DMS153 (cell line): ENCODE results near the gene SPTLC2.
A peak's percentile ranks its signal among the peaks of the same experiment; 100 is the strongest.
"Not testable (repeated sequence)": the region's sequence is repeated elsewhere in the genome, so short reads cannot be mapped to it uniquely, and the experiment has no call there.

ENCODE experiments used
- DNase-seq: peaks from one replicate; lab custom pipeline; 2025; lab: John Stamatoyannopoulos, UW

The SPTLC2 gene, protein sequence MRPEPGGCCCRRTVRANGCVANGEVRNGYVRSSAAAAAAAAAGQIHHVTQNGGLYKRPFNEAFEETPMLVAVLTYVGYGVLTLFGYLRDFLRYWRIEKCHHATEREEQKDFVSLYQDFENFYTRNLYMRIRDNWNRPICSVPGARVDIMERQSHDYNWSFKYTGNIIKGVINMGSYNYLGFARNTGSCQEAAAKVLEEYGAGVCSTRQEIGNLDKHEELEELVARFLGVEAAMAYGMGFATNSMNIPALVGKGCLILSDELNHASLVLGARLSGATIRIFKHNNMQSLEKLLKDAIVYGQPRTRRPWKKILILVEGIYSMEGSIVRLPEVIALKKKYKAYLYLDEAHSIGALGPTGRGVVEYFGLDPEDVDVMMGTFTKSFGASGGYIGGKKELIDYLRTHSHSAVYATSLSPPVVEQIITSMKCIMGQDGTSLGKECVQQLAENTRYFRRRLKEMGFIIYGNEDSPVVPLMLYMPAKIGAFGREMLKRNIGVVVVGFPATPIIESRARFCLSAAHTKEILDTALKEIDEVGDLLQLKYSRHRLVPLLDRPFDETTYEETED

DNA sequence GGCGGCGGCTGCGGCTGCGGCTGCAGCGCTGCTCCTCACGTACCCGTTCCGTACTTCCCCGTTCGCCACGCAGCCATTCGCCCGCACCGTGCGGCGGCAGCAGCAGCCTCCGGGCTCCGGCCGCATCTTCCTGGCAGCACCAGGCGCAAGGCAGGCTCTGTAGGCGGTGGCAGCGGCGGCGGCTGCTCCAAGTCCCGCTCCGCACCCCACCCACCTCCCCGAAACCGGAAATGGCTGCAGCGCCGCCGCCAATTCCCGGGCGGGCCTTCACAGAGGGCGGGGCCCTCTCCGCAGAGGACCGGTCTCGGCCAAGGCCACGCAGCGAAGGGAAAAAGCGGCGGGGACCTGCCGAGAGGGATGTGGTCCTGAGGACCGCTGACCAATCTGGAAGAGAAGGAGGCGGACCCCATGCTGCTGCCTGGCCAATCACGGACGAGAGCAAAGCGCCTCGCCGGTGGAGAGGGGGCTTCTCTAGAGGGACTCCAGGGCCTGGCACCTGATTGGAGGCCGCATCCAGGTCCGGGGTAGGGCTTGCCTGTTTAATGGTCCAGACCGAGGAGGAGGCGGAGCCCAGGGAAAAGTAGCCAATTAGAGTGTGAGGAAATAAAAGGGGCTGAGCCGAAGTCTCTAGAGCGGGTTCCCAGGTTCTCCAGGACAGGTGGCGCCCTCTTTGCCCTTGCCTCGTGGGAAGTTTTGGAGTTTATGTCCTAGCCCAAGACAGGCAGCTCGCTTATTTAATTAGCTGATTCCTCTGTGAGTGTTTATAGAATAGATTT lies at the start of gene SPTLC2:
Gene SPTLC2, minus strand, starts transcription at position 184 of the 776 bp plus-strand sequence. Its CDS starts 58 bp downstream, at position 126.
- peak; percentile 100 for DNase-seq

DNA sequence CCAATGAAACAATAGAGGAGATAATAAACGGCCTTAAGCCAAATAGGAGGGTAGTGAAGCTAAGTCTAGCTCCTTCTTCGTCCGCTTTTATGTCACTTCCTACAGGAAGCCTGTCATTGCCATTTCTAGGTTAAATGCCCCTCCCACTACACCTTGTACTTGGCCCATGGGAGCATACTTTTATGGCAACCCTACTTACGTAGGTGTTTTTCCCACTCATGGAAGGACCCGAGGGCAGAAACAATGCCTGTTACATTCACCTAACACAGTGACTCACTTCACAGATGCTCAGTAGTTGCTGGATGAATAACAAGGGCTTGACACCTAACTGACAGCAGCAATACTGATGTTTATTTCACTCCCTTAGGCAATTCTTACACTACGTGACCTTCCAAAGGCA lies 46.9 kb upstream of the SPTLC2 start:
- no peak for DNase-seq

DNA sequence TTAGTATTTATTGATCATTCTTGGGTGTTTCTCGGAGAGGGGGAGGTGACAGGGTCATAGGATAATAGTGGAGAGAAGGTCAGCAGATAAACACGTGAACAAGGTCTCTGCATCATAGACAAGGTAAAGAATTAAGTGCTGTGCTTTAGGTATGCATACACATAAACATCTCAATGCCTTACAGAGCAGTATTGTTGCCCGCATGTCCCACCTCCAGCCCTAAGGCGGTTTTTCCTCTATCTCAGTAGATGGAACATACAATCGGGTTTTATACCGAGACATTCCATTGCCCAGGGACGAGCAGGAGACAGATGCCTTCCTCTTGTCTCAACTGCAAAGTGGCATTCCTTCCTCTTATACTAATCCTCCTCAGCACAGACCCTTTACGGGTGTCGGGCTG lies 45.1 kb upstream of the SPTLC2 start:
- DNase-seq: not testable (repeated sequence)

DNA sequence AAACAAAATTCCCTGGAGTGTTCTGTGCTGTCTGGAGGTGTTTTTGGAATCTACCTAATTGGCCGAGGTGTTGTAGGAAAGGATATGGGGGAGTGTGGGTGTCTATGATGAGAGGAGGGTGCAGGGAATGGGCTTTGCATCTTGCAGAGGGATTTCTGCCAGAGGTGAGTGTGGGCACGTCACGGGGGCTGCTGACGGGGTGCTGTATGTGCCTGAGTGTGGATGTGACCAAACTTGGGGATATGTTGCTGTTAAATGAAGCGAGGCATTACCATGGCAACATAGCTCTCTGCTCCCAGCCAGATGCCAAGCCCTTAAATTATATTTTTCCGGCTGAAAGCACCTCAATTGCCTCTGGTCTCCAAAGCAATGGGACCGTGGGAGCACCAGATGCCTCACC lies 44.3 kb upstream of the SPTLC2 start:
- DNase-seq: no peak

DNA sequence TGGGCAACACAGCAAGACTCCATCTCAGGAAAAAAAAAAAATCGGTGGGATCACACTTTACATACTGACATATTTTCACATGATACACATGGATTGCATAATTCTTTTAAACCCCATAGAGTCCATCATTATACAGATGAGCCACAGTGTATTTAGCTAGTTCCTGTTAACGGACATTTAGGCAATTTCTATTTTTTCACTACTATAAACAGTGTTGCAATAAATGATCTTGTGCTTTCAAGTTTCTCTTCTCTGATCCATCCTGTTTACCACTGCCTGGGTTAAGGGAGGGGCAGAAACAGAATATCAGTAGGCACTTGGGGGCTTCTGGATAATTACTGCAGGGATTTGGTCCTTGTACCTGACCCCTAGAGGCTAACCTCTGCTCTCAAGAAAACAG lies 43.4 kb upstream of the SPTLC2 start:
- DNase-seq: no peak

DNA sequence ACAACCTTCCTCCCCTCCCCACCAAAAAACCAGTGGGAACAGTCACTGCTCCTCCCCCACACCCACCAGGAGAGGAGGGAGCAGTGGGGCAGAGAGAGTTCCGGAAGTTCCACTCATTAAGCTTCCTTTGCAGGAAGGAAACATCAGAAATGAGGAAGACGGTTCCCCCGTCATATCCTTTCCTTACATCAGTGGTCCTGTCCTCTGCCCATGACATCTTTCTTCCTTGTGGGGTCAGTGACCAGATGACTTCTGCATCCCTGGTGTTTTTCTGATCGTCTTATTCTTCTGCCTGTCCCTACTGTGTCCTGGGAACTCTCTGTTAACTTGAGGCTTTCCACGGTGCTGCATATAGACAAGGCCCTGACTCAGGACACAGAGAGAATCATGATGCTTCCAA lies 40.8 kb upstream of the SPTLC2 start:
- no peak for DNase-seq

DNA sequence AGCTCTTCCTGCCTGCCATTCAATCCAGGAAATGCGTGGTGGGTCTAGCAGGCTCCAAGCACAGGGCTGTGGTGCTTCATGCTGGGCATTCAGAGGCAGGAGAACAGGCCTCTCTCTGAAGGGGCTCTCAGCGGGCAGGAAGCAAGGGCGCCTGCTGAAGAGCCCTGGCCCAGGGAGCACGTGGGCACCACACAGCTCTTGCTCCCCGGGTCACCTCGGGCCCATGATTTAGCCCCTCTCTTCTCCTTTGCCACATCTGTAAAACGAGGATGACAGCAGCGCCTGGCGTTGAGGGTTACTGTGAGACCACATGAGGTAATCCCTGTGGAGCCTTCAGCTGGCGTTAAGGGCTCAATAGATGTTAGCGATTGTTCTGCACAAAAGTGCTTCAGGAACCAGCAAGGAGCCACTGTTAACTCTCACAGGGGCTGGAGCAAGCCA lies 37.6 kb upstream of the SPTLC2 start:
- DNase-seq: peak; percentile 72

DNA sequence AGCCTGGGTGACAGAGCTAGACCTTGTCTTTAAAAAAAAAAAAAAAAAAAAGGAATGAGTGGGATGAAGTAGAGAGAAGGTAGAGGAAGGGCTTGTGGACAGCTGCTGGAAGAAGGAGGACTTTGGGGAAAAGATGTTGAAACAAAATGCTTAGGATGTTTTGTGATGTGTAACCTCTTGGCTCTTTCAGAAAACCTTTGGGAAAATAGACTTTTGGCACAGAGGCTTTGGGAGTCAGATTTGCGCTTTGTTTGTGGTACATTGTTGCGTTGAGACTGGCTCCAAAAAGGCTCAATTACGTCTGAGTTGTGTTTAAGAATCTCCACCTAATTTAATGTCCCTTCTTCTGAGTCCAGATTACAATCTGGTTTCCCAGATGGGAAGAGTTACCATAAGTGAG lies 32.9 kb upstream of the SPTLC2 start:
- DNase-seq: no peak

DNA sequence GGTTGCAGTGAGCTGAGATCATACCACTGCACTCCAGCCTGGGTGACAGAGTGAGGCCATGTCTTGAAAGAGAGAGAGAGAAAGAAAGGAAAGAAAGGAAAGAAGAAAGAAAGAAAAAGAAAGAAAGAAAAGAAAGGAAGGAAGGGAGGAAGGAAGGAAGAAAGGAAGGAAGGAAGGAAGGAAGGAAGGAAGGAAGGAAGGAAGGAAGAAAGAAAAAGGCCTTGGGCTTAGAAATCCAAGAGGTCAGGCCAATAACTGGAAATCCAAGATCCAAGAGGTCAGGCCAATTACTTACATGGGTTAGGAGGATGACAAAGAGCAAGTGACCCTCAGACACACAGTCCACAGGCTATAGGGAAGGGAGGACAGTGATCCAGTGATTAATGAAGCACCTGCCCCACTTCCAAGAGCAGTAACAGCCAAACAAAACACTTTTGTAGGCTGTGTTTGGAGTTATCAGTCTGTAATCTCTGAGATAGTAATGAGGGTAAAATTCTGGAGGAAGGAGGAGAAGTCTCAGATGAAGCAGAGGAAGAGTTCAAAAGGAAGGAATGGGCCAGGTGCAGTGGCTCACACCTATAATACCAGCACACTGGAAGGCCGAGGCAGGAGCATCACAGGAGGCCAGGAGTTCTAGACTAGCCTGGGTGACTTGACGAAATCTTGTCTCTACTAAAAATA lies 32.2 kb upstream of the SPTLC2 start:
- DNase-seq: no peak

DNA sequence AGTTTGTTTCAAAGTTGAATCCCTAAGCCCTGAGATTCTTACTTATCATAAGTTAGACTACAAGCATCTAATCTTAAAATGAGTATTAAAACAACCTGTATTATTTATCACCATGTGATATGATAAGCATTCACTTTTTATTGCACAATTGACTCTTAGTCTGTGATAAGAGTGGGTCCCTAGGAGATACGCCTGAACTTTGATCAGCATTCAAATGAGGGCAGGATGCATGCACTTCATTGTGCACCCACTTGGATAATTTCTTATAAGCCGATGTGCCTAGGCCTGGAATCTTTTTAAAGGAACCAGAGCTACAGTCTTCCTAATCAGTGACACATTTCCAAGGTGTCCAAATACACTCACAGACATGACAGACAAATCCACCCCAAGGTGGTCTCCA lies 31.4 kb upstream of the SPTLC2 start:
- no peak for DNase-seq

DNA sequence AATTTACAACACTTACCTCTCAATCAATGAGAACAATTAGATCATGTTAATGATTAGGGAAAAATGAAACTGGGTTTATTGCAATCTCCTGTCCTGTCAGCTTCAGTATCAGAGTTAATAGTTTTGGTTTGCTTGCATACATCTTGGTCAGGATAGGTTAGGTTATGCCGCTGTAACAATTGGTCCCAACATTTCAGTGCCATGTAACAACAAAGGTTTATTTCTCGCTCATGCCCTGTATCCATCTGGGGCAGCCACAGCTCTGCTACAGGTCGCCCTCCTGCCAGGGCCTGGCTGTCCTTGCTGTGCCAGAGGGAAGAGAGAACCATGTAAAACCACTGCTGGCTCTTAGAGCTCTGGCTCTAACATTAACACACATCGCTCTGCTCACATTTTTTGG lies 30.5 kb upstream of the SPTLC2 start:
- no peak for DNase-seq

DNA sequence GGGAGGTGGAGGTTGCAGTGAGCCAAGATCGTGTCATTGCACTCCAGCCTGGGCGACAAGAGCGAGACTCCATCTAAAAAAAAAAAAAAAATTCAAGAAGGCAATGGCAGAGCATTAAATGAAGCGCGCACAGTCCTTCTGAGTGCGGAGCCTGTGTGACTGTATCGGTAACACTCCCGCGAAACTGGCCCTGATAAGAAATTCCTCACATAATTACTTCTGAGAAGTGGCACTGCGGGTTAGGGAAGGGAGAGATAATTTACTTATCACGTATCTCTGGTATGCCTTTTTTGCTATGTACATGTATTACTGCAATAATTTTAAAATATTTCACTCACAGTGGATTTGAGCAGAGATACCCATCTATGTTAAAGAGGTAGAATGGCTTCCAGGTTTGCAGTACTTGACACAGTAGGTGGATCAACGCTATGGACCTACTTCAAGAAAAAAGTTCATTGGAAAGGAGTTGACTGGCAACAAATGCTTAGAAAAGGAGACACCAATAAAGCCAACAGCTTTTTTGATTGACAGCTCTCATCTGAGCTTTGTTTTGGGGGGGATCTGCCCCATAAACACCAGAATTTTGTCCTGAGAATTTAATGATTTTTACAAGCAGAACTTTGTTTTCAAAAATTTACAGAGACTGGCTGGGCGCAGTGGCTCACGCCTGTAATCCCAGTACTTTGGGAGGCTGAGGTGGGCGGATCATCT lies 29.2 kb upstream of the SPTLC2 start:
- DNase-seq: no peak

DNA sequence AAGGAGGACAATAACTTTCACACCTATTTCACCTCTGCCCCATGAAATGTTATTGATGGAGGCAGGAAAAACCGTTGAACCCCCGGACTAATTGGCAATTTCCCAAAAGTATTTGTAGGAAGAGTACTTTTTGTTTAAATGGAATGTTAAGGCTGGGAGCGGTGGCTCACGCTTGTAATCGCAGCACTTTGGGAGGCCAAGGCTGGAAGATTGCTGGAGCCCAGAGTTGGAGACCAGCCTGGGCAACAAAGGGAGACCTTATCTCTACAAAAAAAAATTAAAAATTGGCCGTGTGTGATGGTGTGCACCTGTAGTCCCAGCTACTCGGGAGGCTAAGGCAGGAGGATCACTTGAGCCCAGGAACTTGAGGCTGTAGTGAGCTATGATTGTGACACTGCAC lies 26.0 kb upstream of the SPTLC2 start:
- no peak for DNase-seq

DNA sequence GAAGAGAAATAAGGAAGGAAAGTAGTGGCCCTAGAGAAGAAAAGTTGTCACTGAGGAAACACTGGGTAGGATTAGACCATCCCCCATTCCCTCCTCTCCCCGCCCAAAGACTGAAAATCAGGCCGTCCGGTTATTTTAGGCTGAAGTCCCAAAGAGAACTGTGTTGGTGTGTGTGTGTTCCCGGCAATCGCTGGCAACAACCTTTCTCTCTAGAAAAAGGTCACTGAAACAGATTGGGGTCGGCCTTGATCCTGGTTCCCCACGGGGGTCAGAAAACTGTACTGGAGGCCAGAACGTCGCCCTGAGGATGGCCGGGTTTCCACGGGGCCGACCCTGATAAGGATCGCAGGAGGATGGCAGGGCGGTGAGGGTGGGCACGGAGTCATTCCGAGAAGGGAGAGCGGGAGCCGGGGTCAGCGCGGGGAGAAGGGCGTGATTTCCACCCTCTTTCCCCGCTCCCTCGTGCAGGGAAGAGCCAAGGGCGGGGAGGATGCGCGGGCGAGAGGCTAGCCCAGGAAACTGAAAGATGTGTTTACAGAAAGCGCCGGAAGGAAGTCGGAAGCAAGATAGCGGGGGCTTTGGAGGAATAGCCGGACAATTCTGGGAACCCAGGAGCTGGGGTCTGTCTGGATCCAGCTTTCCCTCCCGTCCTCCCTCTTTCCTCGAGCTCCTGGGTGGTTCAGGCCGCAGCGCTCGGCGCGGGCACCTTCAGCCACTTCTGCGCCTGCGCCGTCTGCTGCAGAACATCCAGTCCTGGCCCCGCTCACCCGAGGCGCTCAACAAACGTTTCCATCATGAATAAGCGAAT lies 25.3 kb upstream of the SPTLC2 start:
- DNase-seq: peak; percentile 37

DNA sequence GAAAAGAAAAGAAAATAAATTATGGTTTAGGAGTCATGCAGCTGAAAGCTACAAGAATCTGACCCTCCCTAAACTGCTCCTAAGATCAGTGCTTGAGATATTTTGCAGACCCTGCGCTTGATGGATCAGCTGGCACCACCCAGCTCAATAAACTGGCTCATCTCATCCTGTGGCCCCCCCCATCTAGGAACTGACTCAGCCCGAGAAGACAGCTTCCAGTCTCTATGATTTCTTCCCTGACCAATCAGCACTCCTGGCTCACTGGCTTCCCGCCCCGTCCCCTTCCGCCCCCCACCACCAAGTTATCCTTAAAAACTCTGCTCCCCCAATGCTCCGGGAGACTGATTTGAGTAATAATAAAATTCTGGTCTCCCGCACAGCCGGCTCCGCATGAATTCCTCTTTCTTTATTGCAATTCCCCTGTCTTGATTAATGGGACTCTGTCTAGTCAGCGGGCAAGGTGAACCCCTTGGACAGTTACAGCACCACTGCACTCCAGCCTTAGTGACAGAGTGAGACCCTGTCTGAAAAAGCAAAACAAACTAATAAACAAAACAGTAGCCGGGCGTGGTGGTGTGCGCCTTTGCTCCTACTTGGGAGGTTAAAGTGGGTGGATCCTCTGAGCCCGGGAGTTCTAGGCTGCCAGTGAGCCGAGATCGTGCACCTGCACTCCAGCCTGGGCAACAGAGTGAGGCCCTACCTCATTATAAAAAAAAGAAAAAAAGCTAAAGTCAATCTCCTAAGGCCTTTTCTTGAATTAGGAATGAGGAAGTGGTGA lies 24.5 kb upstream of the SPTLC2 start:
- DNase-seq: no peak

DNA sequence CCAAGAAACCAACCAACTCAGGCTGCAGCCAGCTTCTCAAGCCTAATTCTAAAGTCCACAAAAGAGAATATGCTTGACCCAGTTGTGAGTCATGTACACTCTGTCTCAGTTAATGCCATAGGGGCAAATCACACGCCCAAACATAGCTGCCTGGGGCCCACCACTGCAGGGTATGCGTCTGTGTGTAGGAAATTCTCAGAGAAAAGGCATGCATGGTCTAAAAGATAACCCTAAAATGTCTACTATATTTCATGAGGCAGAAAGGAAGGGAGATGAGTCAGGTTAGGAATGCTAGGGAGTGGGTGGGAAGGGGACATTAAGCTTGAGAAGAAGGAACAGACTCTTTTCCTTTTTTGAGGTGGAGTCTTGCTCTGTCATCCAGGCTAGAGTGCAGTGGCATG lies 22.3 kb upstream of the SPTLC2 start:
- DNase-seq: no peak

DNA sequence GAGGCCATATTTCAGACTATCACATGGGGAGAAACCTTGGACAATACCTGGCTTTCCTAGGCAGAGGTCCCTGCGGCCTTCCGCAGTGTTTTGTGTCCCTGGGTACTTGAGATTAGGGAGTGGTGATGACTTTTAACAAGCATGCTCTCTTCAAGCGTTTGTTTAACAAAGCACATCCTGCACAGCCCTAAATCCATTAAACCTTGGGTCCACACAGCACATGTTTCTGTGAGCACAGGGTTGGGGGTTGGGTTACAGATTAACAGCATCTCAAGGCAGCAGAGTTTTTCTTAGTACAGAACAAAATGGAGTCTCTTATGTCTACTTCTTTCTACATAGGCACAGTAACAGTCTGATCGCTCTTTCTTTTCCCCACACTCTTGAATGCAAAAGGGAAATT lies 19.4 kb upstream of the SPTLC2 start:
- DNase-seq: peak; percentile 94

DNA sequence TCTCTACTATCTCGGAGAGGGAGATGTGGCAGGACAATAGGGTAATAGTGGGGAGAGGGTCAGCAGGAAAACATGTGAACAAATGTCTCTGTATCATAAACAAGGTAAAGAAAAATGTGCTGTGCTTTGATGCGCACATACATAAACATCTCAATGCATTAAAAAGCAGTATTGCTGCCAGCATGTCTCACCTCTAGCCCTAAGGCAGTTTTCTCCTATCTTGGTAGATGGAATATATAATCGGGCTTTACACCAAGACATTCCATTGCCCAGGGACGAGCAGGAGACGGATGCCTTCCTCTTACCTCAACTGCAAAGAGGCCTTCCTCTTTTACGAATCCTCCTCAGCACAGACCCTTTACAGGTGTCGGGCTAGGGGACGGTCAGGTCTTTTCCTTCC lies 19.0 kb upstream of the SPTLC2 start:
- DNase-seq: not testable (repeated sequence)

DNA sequence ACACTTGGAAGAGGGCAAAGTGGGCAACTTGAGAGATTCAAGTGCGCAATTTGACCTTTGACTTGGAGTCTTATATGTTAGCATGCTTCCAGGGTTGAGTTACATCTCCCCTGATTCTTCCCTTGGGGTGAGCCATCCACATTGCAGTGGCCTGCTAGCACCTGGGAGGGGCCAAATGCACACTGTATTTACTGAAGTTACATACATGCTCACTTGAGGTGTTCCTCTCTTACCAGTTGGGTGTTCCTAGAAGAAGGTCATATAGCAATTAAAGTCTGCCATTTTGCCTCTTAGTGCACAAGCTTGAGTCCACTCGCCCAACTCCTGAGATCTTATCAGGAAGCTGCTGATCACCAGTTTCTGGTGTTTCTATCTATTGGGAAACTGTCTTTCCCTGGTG lies 13.7 kb upstream of the SPTLC2 start:
- no peak for DNase-seq

DNA sequence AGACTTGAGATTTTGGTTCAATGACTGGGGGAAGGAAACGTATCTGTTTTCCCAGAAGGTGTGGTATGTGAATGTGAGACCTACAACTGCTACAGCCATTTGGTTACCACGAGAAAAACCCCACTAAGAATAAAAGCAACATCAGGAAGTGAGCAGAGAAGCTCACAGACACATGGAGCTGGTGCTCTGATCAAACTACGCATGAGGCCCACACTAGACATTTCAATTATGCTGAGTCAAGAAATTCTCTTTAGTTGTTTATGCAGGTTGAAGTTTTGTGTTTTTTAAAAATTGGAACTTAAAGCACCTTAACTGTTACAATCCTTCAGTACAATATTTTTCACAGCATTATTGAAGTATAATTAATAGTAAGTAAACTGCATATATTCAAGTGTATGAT lies 8.9 kb upstream of the SPTLC2 start:
- DNase-seq: no peak
